GM21447 (cell line): ENCODE results near the gene PRKCQ.

Experiments used
- ATAC-seq: cut with Tn5 transposase; IDR thresholded peaks from one replicate; pipeline ENCODE4 v1.9.1; 2021; ENCODE audit not compliant: unreplicated experiment

The PRKCQ gene

GRCh38 chr10:6569259-6569658 lies 10.8 kb downstream of the PRKCQ start:
- ATAC-seq: no peak

GRCh38 chr10:6567884-6568283 lies 12.2 kb downstream of the PRKCQ start:
- ATAC-seq: no peak

DNA sequence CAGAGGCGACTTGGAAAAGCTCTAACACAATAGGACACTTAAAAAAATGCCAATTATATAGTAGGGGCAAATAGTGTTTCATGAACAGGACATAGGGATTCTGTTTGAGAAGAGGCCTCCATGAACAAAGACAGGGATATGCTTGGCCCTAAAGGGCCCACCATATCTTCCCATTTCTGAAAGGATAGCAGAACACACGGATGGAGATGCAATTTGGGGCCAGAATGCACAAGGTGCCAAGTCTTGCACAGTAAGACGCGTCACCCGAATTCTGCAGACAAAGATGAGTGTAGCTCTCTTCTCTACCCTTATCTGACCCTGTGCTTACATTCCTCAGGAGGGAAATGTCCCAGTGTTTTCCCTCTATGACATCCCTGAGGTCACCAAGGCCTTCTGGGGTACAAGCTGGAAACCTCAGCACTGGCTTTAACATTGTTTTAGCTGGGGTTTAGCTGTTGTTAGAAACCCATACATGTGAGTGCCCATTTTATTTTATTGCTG lies 12.8 kb downstream of the PRKCQ start:
- no peak for ATAC-seq

GRCh38 chr10:6565588-6565987 lies 14.5 kb downstream of the PRKCQ start:
- no peak for ATAC-seq

- no peak for ATAC-seq
These were observed 15.7 kb downstream of the PRKCQ start for GRCh38 chr10:6564367-6564766.

DNA sequence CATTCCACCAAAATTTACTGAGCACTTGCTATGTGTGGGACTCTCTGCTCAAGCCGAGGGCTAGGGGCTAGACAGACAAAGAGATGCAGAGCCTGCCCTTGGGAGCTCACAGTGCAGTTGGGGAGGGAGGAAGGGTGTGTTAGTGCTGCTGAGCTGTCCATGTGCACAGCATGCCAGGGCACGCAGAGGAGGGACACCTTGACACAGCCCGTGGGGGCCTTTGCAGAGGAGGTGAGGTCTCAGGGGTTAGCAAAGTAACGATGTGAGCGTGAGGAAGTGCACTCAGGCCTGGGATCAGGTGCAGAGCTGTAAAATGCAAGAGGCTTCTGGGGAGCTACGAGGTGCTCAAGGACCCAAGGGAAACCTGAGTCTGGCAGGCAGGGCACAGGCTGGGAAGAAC lies 16.3 kb downstream of the PRKCQ start:
- no peak for ATAC-seq

GRCh38 chr10:6563075-6563474 lies 17.0 kb downstream of the PRKCQ start:
- ATAC-seq: no peak

GRCh38 chr10:6562221-6562620 lies 17.9 kb downstream of the PRKCQ start:
- no peak for ATAC-seq

- no peak for ATAC-seq
These were observed 18.5 kb downstream of the PRKCQ start for GRCh38 chr10:6561552-6561951.

DNA sequence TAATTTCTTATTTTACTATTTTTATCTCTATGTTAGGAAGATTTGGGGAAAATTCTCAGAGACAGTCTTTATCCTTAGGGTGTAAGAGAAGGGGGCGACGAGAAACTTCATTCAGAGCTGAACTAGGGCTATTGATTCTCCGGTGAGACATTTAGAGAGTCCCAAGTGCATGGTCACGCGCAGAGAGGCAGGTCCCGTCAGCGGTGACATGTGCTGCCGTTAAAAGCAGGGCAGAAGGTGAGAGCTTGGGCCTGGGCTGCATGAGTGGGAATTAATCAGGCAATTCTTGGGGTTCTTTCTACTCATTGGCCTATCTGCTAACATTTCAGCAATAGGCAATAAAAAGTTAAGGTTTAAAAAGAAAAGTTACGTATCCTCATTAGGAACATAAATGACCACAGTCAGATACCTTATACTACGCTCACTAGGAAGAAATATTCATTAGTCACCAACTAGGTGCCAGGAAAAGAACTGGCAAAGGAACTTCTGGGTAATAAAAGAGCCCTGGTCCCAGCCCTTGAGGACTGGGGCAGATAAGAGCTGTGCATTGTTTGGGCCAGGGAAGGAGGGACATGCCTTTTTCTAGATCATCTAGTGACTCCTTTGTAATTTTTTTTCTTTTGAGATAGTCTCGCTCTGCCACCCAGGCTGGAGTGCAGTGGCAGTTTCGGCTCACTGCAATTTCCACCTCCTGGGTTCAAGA lies 21.2 kb downstream of the PRKCQ start:
- no peak for ATAC-seq

- no peak for ATAC-seq
These were observed 21.8 kb downstream of the PRKCQ start for GRCh38 chr10:6558272-6558671.

GRCh38 chr10:6553937-6554336 lies 26.1 kb downstream of the PRKCQ start:
- no peak for ATAC-seq

- ATAC-seq: peak; percentile 66
These were observed 36.6 kb downstream of the PRKCQ start for GRCh38 chr10:6543431-6544005.

GRCh38 chr10:6542999-6543430 lies 37.1 kb downstream of the PRKCQ start:
- ATAC-seq: peak; percentile 43

DNA sequence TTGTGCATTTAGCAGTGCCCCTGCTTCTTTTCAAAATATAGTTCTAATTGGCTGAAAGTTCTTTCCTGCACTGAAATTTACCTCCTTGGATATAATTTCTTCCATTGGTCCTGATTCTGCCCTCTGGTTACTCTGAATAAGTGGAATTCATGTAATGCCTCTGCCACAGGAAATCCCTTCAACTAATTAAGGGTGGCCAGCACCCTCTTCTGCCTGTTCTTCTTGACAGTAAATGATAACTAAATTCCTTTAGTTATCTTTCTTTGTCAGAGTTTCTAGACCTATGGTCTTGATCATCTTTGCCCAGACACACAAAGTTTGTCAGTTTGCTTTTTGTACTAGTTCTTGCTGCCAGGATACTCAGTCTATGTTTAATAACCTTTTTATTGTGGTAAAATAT lies 40.2 kb downstream of the PRKCQ start:
- ATAC-seq: no peak

DNA sequence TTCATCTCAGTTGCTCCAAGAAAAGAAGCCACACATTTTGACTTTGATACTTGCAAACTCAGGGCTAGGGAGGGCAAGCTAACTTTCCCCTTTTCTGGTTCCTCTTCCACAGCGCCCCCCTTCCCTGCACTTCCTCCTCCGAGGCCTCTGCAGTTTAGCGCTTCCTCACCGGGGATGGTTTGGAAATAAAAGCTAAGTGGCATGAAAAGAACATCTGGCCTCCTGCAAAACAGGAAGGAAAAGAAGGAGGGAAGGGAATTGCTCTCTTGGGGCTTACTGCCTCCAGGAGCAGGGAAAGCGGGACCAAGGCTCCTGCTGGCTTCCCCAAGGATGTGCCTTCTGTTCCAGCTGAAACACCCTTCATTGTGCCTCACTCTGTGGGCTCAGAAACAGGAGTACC lies 42.3 kb downstream of the PRKCQ start:
- ATAC-seq: no peak

GRCh38 chr10:6536102-6536501 lies 44.0 kb downstream of the PRKCQ start:
- no peak for ATAC-seq

GRCh38 chr10:6535156-6535764 lies 44.8 kb downstream of the PRKCQ start:
- ATAC-seq: no peak

DNA sequence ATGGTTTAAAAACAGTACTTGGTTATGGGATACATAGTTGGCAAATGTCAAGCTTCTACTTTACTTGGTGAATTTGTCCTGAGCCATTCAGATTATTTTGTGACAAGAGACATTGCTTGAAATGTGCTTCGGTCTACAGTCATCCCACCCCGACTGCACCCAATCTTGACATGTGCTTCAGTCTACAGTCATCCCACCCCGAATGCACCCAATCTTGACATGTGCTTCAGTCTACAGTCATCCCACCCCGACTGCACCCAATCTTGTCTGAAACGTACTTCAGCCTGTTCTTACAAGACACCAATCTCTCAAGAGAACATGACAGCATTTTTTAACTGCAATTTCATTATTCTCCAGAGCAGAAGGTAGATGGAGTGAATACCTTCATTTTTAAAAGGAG lies 47.8 kb downstream of the PRKCQ start:
- no peak for ATAC-seq

DNA sequence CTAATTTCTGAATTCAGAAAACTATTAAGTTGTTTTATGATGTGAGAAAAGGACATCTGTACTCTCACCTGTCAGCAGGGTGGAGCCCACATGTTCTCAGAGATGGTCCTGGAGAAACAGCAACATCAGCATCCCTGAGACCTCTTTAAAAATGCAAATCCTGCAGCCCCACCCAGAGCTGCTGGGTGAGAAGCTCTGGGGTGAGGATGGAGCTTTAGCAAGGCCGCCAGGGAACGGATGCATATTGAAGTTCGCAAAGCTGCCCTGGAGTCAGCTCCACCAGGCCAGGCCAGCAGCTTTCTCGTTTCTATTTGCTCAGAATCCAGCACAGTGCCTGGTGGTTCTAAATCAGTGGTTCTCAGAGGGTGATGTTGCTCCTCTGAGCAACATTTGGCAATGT lies 49.1 kb downstream of the PRKCQ start:
- ATAC-seq: no peak

DNA sequence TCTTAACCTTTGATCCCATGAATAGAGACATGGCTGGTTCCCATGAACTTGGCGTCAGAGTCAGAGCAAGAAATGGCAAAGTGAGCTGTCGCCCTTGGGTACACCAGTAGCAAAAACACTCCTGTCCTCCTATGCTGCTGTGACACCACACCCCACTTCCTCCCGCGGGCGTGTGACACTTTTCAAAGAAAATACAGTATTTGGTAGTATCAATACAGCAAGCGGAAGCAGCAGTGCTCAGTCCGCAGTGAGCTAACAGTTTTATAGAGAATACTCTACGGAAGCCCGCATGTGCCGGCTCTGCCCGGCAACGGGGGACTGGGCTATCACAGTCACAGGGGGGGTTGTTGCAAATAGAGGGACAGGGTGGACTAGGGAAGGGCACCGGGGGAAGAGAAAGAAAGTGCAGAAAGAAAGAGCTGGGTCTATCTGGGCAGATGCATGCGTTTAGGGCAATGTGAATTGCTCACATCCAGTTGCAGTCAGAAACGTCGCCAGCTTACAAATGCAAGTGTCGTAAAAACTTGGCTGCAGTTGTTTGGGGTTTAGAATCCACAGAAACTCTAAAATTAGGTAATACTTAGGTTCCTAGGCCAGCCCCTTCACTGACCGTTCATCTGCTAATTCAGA lies 49.8 kb downstream of the PRKCQ start:
- ATAC-seq: no peak
